ENCODE results near the gene TMEM82.

Gene TMEM82

GRCh38 chr1:15731735-15732685, 10.3 kb upstream of the TMEM82 start:
- DNase-seq (ENCODE audit: low read depth, low spot score), result no peak
- Histone ChIP-seq H3K4me3 (ENCODE audit: insufficient read length, low read depth) (no peak overlapping the region), H3K9ac (ENCODE audit: insufficient read length, low read depth) (no peak overlapping the region), H3K4me1 (ENCODE audit: insufficient read depth, insufficient read length) (peaks cover 7% of the 10 kb centered on the region), H3K9me3 (ENCODE audit: insufficient read depth, low read length) (no peaks in the 10 kb centered on the region), H3K36me3 (ENCODE audit: insufficient read depth, insufficient read length, low read length) (peaks cover 78% of the 10 kb centered on the region), H3K27me3 (ENCODE audit: insufficient read depth, insufficient read length) (no peaks in the 10 kb centered on the region)
- TF ChIP-seq YY1 (IDR thresholded peaks at IDR 0.05; ENCODE audit: insufficient read depth, insufficient read length), result no peak
- TF ChIP-seq SUZ12 (IDR thresholded peaks at IDR 0.05; ENCODE audit: extremely low read depth, insufficient read depth, insufficient read length), result no peak
- TF ChIP-seq ZNF274 (IDR thresholded peaks at IDR 0.05; ENCODE audit: low read depth, low read length), result no peak

- H3K27me3 ChIP-seq (ENCODE audit: insufficient read depth, insufficient read length), result no peaks in the 10 kb centered on the region
- H3K36me3 ChIP-seq (ENCODE audit: insufficient read depth, insufficient read length, low read length), result peaks cover 71% of the 10 kb centered on the region
- H3K9me3 ChIP-seq (ENCODE audit: insufficient read depth, low read length), result no peaks in the 10 kb centered on the region
- TF ChIP-seq SUZ12 (IDR thresholded peaks at IDR 0.05; ENCODE audit: extremely low read depth, insufficient read depth, insufficient read length) (no peak), ZNF274 (IDR thresholded peaks at IDR 0.05; ENCODE audit: low read depth, low read length) (no peak), YY1 (IDR thresholded peaks at IDR 0.05; ENCODE audit: insufficient read depth, insufficient read length) (no peak)
- H3K4me3 ChIP-seq (ENCODE audit: insufficient read length, low read depth), result no peak overlapping the region
- H3K9ac ChIP-seq (ENCODE audit: insufficient read length, low read depth), result no peak overlapping the region
- peaks cover 9% of the 10 kb centered on the region for H3K4me1 ChIP-seq (ENCODE audit: insufficient read depth, insufficient read length)
- no peak for DNase-seq (ENCODE audit: low read depth, low spot score)
These were observed 9.6 kb upstream of the TMEM82 start for GRCh38 chr1:15732686-15733081.

- DNase-seq (ENCODE audit: low read depth, low spot score), result no peak
- no peaks in the 10 kb centered on the region for H3K27me3 ChIP-seq (ENCODE audit: insufficient read depth, insufficient read length)
- no peak overlapping the region for H3K9ac ChIP-seq (ENCODE audit: insufficient read length, low read depth)
- peaks cover 15% of the 10 kb centered on the region for H3K4me1 ChIP-seq (ENCODE audit: insufficient read depth, insufficient read length)
- H3K9me3 ChIP-seq (ENCODE audit: insufficient read depth, low read length), result no peaks in the 10 kb centered on the region
- TF ChIP-seq ZNF274 (IDR thresholded peaks at IDR 0.05; ENCODE audit: low read depth, low read length), result no peak
- no peak for TF ChIP-seq YY1 (IDR thresholded peaks at IDR 0.05; ENCODE audit: insufficient read depth, insufficient read length)
- no peak for TF ChIP-seq SUZ12 (IDR thresholded peaks at IDR 0.05; ENCODE audit: extremely low read depth, insufficient read depth, insufficient read length)
- peaks cover 68% of the 10 kb centered on the region for H3K36me3 ChIP-seq (ENCODE audit: insufficient read depth, insufficient read length, low read length)
- H3K4me3 ChIP-seq (ENCODE audit: insufficient read length, low read depth), result no peak overlapping the region
These were observed 9.0 kb upstream of the TMEM82 start for GRCh38 chr1:15733218-15733725.

- H3K9ac ChIP-seq (ENCODE audit: insufficient read length, low read depth), result no peak overlapping the region
- H3K4me1 ChIP-seq (ENCODE audit: insufficient read depth, insufficient read length), result peaks cover 16% of the 10 kb centered on the region
- peaks cover 63% of the 10 kb centered on the region for H3K36me3 ChIP-seq (ENCODE audit: insufficient read depth, insufficient read length, low read length)
- H3K4me3 ChIP-seq (ENCODE audit: insufficient read length, low read depth), result no peak overlapping the region
- H3K27me3 ChIP-seq (ENCODE audit: insufficient read depth, insufficient read length), result no peaks in the 10 kb centered on the region
- DNase-seq (ENCODE audit: low read depth, low spot score), result no peak
- TF ChIP-seq ZNF274 (IDR thresholded peaks at IDR 0.05; ENCODE audit: low read depth, low read length), result no peak
- no peak for TF ChIP-seq SUZ12 (IDR thresholded peaks at IDR 0.05; ENCODE audit: extremely low read depth, insufficient read depth, insufficient read length)
- TF ChIP-seq YY1 (IDR thresholded peaks at IDR 0.05; ENCODE audit: insufficient read depth, insufficient read length), result no peak
- no peaks in the 10 kb centered on the region for H3K9me3 ChIP-seq (ENCODE audit: insufficient read depth, low read length)
These were observed 8.5 kb upstream of the TMEM82 start for GRCh38 chr1:15733726-15734226.

GRCh38 chr1:15734296-15734695, 8.0 kb upstream of the TMEM82 start:
- Histone ChIP-seq H3K9ac (ENCODE audit: insufficient read length, low read depth) (no peak overlapping the region), H3K4me1 (ENCODE audit: insufficient read depth, insufficient read length) (peaks cover 16% of the 10 kb centered on the region), H3K9me3 (ENCODE audit: insufficient read depth, low read length) (no peaks in the 10 kb centered on the region), H3K27me3 (ENCODE audit: insufficient read depth, insufficient read length) (no peaks in the 10 kb centered on the region), H3K36me3 (ENCODE audit: insufficient read depth, insufficient read length, low read length) (peaks cover 58% of the 10 kb centered on the region), H3K4me3 (ENCODE audit: insufficient read length, low read depth) (no peak overlapping the region)
- no peak for DNase-seq (ENCODE audit: low read depth, low spot score)
- TF ChIP-seq ZNF274 (IDR thresholded peaks at IDR 0.05; ENCODE audit: low read depth, low read length) (no peak), SUZ12 (IDR thresholded peaks at IDR 0.05; ENCODE audit: extremely low read depth, insufficient read depth, insufficient read length) (no peak), YY1 (IDR thresholded peaks at IDR 0.05; ENCODE audit: insufficient read depth, insufficient read length) (no peak)

GRCh38 chr1:15734901-15735300, 7.4 kb upstream of the TMEM82 start:
- H3K27me3 ChIP-seq (ENCODE audit: insufficient read depth, insufficient read length), result no peaks in the 10 kb centered on the region
- no peak overlapping the region for H3K4me3 ChIP-seq (ENCODE audit: insufficient read length, low read depth)
- H3K36me3 ChIP-seq (ENCODE audit: insufficient read depth, insufficient read length, low read length), result peaks cover 56% of the 10 kb centered on the region
- no peak for DNase-seq (ENCODE audit: low read depth, low spot score)
- TF ChIP-seq ZNF274 (IDR thresholded peaks at IDR 0.05; ENCODE audit: low read depth, low read length) (no peak), YY1 (IDR thresholded peaks at IDR 0.05; ENCODE audit: insufficient read depth, insufficient read length) (no peak), SUZ12 (IDR thresholded peaks at IDR 0.05; ENCODE audit: extremely low read depth, insufficient read depth, insufficient read length) (no peak)
- H3K9ac ChIP-seq (ENCODE audit: insufficient read length, low read depth), result no peak overlapping the region
- H3K9me3 ChIP-seq (ENCODE audit: insufficient read depth, low read length), result no peaks in the 10 kb centered on the region
- peaks cover 16% of the 10 kb centered on the region for H3K4me1 ChIP-seq (ENCODE audit: insufficient read depth, insufficient read length)

All from NT2/D1 (cell line).